Peyer's patch (tissue), 4 donors: ENCODE results near the gene NUAK1.

Experiments
- POLR2A ChIP-seq, 2 donors: fragments of 450-650 bp; IDR thresholded peaks; one replicate each; pipeline ENCODE4 v1.5.1; 2017; ENCODE audit warnings: antibody characterized with exemption in 2 of 2, mild to moderate bottlenecking in 2 of 2, moderate library complexity in 2 of 2
- TF ChIP-seq, protein P1 (sequence below), 6 experiments: fragments of 450-650 bp in 4 of 6; fragments of 200-600 bp in 2 of 6; sonication (generic) in 1 of 6; IDR thresholded peaks; one replicate each; pipeline ENCODE4 v1.5.1; 2017 to 2019; ENCODE audit warnings: antibody characterized with exemption in 6 of 6, mild to moderate bottlenecking in 3 of 6, moderate library complexity in 1 of 6

DNA sequence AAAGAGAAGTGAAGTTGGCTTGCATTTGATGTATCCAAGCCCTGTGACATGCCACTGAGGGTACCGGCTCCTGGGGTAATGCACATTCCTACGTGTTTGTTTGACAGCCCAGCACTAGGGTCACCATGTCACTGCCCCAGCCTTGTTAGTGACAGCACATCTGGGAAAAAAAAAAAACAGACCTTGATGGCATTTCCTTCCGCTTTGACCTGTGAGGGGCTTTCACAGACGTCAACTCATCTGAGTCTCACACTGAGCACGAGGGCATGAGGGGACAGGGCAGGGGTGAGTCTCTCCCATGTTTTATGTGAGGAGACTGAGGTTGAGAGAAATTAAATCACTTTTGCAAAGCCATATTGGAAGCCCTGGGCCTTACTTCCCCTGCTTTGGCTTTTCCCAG lies 111.5 kb downstream of the NUAK1 start:
- TF ChIP-seq, protein P1, sequence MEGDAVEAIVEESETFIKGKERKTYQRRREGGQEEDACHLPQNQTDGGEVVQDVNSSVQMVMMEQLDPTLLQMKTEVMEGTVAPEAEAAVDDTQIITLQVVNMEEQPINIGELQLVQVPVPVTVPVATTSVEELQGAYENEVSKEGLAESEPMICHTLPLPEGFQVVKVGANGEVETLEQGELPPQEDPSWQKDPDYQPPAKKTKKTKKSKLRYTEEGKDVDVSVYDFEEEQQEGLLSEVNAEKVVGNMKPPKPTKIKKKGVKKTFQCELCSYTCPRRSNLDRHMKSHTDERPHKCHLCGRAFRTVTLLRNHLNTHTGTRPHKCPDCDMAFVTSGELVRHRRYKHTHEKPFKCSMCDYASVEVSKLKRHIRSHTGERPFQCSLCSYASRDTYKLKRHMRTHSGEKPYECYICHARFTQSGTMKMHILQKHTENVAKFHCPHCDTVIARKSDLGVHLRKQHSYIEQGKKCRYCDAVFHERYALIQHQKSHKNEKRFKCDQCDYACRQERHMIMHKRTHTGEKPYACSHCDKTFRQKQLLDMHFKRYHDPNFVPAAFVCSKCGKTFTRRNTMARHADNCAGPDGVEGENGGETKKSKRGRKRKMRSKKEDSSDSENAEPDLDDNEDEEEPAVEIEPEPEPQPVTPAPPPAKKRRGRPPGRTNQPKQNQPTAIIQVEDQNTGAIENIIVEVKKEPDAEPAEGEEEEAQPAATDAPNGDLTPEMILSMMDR (IDR thresholded peaks at IDR 0.05): no peak
- no peak for TF ChIP-seq POLR2A (IDR thresholded peaks at IDR 0.05)
